ENCODE data around the gene ZMYND10.

DNA sequence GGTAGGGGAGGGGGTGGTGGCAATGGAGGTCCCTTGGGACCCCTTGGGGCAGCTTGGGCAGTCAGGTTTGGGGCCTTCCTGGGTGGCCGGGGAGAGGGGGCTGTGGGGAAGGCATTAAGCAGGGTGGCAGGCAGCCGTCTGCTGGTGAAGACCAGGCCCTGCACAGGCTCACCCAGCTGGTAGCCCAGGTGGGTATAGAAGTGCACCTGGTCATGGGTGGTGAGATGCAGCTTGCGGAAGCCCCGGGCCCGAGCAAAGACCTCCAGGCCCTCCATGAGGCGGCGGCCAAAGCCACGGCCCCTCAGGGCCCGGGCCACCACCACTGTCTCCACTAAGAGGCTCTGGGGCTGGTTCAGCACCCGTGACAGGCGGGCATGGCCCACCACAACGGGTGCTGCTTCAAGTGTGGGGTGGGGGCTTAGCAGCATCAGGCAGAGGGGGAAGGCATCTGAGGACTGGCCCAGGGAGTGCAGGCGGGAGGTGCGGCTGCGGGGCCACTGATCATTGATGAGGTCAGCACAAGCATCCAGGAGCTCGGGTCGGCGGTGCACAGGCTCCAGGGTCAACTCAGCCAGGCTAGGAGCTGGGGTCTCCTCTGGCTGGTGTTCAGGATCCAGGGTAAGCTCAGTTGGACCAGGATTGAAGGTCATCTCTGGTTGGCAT is 48.7 kb downstream of the ZMYND10 start:
- TF ChIP-seq, protein P1, sequence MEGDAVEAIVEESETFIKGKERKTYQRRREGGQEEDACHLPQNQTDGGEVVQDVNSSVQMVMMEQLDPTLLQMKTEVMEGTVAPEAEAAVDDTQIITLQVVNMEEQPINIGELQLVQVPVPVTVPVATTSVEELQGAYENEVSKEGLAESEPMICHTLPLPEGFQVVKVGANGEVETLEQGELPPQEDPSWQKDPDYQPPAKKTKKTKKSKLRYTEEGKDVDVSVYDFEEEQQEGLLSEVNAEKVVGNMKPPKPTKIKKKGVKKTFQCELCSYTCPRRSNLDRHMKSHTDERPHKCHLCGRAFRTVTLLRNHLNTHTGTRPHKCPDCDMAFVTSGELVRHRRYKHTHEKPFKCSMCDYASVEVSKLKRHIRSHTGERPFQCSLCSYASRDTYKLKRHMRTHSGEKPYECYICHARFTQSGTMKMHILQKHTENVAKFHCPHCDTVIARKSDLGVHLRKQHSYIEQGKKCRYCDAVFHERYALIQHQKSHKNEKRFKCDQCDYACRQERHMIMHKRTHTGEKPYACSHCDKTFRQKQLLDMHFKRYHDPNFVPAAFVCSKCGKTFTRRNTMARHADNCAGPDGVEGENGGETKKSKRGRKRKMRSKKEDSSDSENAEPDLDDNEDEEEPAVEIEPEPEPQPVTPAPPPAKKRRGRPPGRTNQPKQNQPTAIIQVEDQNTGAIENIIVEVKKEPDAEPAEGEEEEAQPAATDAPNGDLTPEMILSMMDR (conservative IDR thresholded peaks at IDR 0.05; ENCODE audit: low read depth, low read length): no peak
- TF ChIP-seq EZH2 (IDR thresholded peaks at IDR 0.05; ENCODE audit: borderline replicate concordance, low read depth, low read length, poor library complexity, severe bottlenecking): no peak

Data from A673 (cell line).